GM12801 (cell line): ENCODE data around the gene CAD.

Experiments used
- TF ChIP-seq, protein P1 (sequence below): IDR thresholded peaks from one replicate; pipeline ENCODE4 v1.5.1; 2011; ENCODE audit warnings: control low read depth; ENCODE audit not compliant: insufficient read length; ENCODE audit errors: extremely low read depth

CAD gene

DNA sequence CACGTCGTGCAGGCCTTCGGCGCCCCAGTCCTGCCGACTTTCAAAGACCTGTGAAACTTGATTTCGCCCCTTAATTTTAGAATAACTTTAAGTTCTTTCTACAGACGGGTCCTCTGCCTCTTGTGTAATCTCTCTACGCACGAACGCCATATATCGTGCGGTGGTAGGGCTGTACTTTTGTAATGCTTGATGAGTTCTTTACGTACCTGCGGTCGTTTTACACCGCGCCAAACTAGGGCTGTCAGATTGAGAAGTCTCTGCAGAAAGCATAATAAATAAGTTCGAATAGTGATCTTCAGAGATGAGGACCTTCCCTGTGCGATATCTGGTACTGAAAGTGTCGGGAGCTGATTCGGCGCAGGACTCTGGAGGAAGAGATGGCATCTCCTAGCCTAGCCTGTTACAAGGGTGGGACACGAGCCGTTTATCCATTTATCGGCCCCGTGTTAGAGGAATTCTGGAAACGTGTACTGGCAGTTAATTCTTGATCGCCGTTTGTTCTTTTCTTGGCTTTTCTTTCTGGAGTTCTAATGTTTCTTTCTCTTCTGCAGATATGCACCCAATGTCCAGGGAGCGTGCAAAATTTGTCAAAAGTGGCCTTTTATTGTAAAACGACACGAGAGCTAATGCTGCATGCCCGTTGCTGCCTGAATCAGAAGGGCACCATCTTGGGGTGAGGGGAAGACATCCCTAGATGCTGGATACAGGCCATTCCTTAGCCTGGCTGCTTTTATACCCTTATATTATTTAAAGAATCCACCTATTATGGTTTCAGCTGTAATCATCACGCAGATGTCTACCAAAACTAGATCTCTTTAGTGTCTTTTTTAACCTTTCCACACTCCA lies 4.3 kb upstream of the CAD start:
- TF ChIP-seq, protein P1, sequence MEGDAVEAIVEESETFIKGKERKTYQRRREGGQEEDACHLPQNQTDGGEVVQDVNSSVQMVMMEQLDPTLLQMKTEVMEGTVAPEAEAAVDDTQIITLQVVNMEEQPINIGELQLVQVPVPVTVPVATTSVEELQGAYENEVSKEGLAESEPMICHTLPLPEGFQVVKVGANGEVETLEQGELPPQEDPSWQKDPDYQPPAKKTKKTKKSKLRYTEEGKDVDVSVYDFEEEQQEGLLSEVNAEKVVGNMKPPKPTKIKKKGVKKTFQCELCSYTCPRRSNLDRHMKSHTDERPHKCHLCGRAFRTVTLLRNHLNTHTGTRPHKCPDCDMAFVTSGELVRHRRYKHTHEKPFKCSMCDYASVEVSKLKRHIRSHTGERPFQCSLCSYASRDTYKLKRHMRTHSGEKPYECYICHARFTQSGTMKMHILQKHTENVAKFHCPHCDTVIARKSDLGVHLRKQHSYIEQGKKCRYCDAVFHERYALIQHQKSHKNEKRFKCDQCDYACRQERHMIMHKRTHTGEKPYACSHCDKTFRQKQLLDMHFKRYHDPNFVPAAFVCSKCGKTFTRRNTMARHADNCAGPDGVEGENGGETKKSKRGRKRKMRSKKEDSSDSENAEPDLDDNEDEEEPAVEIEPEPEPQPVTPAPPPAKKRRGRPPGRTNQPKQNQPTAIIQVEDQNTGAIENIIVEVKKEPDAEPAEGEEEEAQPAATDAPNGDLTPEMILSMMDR = no peak

DNA sequence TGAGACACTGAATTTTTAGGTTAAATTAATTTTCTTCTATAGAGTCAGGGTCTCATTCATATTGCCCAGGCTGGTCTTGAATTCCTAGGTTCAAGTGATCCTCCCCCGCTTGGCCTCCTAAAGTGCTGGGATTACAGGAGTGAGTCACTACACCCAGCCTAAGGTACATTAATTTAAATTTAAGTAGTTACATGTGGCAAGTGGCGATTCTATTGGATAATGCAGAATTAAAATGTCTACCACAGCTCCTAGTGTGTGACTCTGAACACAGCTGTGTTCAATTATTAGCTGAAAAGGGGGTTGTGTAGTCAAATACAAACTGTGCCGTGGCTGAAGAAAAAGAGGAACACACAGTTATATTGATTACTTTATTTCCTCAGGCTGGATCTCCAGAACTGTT lies 2.2 kb upstream of the CAD start:
- TF ChIP-seq, protein P1 = no peak

DNA sequence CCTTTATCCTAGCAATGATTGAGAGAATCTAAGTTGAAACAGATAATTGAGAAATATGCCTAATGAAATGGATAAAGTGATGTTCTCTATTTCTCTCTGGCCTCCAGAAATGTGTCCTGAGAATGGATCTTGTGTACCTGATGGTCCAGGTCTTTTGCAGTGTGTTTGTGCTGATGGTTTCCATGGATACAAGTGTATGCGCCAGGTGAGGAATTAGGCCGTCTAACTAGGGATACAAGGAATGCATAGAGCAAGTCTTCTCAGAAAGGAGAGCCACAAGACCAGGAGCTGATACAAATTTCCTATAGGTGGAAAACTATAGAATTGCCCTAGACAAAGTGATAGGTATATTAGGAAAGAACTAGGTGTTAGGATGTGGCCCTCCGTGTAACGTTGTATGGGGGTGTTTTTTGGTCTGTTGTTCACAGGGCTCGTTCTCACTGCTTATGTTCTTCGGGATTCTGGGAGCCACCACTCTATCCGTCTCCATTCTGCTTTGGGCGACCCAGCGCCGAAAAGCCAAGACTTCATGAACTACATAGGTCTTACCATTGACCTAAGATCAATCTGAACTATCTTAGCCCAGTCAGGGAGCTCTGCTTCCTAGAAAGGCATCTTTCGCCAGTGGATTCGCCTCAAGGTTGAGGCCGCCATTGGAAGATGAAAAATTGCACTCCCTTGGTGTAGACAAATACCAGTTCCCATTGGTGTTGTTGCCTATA lies 592 bp upstream of the CAD start:
- TF ChIP-seq, protein P1 = no peak

DNA sequence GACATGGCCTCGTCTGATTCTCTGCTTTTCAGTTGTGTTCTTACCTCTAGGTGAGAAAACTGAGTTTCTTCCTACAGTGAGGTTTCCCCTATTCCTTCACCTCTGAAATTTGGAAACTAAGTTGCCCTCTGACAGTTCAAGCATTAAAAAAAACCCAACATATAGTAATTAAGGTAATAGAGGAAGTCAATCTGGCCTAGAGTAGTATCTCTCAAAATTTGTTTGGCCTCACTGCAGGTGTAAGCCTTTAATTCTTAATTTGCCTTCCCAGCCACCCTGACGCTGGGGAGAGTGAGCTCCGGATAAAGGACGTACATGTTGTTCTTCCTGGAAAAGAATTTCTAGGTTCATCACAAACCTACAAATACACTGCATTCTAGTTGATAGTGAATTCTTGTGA lies 1.4 kb downstream of the CAD start:
- TF ChIP-seq, protein P1 = no peak

DNA sequence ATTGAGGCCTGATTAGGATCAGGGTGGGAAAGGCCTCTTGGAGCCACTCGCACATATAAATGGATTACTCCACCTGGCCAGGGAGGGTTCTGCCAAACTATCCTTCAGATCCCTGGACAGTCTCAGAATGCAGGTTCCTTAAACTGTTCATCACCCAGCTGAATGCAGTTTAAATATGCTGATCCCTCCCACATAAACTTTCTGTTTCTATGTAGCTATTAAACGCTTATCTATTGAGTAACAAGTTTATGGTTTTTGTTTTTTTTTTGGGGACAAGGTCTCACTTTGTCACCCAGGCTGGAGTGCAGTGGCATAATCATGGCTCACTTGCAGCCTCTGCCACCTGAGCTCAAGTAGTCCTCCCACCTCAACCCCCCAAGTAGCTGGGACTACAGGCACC lies 1.9 kb downstream of the CAD start:
- TF ChIP-seq, protein P1 = no peak

DNA sequence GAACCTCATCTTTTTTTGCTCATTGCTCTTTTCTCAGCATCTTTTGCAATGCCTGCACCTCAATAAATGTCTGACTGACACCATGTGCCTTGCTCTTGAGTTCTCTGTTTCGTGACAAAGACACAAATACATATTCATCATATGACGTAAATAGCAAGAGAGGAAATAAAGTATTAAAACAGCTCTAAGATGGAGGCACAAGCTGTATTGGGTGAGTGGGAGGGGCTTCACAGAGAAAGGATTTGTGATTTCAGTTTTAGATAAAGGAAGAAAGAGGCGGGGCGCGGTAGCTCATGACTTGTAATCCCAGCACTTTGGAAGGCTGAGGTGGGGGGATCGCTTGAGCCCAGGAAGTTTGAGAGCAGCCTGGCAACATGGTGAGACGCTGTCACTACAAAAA lies 2.9 kb downstream of the CAD start:
- TF ChIP-seq, protein P1 = no peak

DNA sequence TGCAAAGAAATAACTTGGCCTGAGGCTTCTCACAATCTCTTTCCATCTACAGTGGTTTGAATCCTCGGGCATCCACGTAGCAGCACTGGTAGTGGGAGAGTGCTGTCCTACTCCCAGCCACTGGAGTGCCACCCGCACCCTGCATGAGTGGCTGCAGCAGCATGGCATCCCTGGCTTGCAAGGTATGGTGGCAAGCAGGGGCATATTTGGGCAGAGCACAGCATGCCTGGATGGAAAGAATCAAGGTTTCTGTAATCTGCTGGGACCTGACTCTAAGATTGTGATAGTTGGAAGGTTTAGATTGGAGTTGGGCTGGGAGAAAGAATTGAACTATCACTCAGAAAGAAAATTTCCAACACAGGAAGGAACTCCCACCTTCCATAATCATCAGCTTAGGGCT lies 4.0 kb downstream of the CAD start:
- TF ChIP-seq, protein P1 = no peak
